ENCODE measurements around the gene FRZB.
"Not testable (repeated sequence)": the region's sequence is repeated elsewhere in the genome, so short reads cannot be mapped to it uniquely, and the experiment has no call there.

The FRZB gene

GRCh38 chr2:182866461-182867406 lies at the start of gene FRZB:
TSS of gene FRZB (minus strand) at chr2:182866637. CDS start at chr2:182866552, 85 bp downstream.
- DNase-seq: peak; percentile 81

GRCh38 chr2:182915369-182916326 lies 49.2 kb upstream of the FRZB start:
- DNase-seq: peak; percentile 61

GRCh38 chr2:182914852-182915251 lies 48.4 kb upstream of the FRZB start:
- peak; percentile 62 for DNase-seq

GRCh38 chr2:182913064-182913463 lies 46.6 kb upstream of the FRZB start:
- DNase-seq: no peak

- no peak for DNase-seq
Observed at GRCh38 chr2:182912518-182912915, 46.1 kb upstream of the FRZB start.

- no peak for DNase-seq
Observed at GRCh38 chr2:182911813-182912517, 45.5 kb upstream of the FRZB start.

- no peak for DNase-seq
Observed at GRCh38 chr2:182910965-182911364, 44.5 kb upstream of the FRZB start.

GRCh38 chr2:182907081-182907830 lies 40.8 kb upstream of the FRZB start:
- peak; percentile 32 for DNase-seq

GRCh38 chr2:182906454-182906853 lies 40.0 kb upstream of the FRZB start:
- DNase-seq: peak; percentile 1

GRCh38 chr2:182904844-182905243 lies 38.4 kb upstream of the FRZB start:
- peak; percentile 29 for DNase-seq

- no peak for DNase-seq
Observed at GRCh38 chr2:182903566-182903965, 37.1 kb upstream of the FRZB start.

GRCh38 chr2:182901748-182902147 lies 35.3 kb upstream of the FRZB start:
- peak; percentile 8 for DNase-seq

GRCh38 chr2:182898718-182899117 lies 32.3 kb upstream of the FRZB start:
- peak; percentile 76 for DNase-seq

- no peak for DNase-seq
Observed at GRCh38 chr2:182897137-182897536, 30.7 kb upstream of the FRZB start.

- no peak for DNase-seq
Observed at GRCh38 chr2:182895798-182896197, 29.4 kb upstream of the FRZB start.

- no peak for DNase-seq
Observed at GRCh38 chr2:182895169-182895568, 28.7 kb upstream of the FRZB start.

- no peak for DNase-seq
Observed at GRCh38 chr2:182894174-182894573, 27.7 kb upstream of the FRZB start.

- DNase-seq: no peak
Observed at GRCh38 chr2:182893666-182894065, 27.2 kb upstream of the FRZB start.

GRCh38 chr2:182893035-182893434 lies 26.6 kb upstream of the FRZB start:
- DNase-seq: not testable (repeated sequence)

GRCh38 chr2:182891611-182892010 lies 25.2 kb upstream of the FRZB start:
- peak; percentile 4 for DNase-seq

- peak; percentile 19 for DNase-seq
Observed at GRCh38 chr2:182890773-182891378, 24.4 kb upstream of the FRZB start.

- DNase-seq: peak; percentile 49
Observed at GRCh38 chr2:182890305-182890704, 23.9 kb upstream of the FRZB start.

All from NCI-H69 (cell line).